Measurements from ENCODE around the gene CAPN2.

CAPN2 gene

DNA sequence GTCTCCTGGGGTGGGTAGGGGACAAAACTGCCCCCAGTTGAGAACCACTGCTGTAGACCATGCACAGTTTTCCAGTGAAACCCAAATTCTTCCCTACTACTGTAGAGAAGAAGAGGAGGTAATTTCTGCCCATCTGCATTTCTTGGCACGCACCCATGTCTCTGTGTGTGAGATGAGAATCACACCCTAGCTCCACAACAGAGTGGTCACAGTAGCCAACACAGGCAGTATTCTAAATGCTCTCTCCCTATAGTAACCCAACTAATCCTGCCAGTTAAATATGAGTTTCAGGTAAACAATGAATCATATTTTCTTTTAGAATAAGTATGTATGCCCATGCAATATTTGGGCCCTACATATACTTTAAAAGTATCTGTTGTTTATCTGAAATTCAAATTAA lies 1.2 kb upstream of the CAPN2 start:
- H3F3A ChIP-seq (ENCODE audit: insufficient read depth) = no peaks in the 10 kb centered on the region
- H3K27ac ChIP-seq (ENCODE audit: low read depth, low read length) = no peak overlapping the region
- H3K4me2 ChIP-seq (ENCODE audit: low read depth, low read length, poor library complexity, severe bottlenecking) = no peak overlapping the region

DNA sequence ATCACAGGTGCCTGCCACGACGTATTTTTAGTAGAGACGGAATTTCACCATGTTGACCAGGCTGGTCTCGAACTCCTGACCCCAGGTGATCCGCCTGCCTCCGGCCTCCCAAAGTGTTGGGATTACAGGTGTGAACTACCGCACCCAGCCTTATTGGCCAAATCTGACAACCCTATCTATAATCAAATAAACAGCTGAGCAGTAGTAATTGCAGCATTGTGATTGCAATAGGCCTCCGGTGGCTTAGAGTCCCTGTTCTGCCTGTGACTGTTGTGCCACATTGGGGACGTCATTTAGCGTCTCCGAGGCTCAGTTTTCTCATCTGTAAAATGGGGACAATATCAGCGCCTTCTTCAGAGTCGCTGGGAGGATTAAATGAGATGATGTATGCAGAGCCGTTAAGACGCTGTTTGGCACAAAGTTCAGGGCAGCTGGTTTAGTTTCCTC lies 569 bp upstream of the CAPN2 start:
- H3K4me3 ChIP-seq (ENCODE audit: insufficient read depth, low read length, poor library complexity, severe bottlenecking) = no peak overlapping the region
- no peaks in the 10 kb centered on the region for H3K9me2 ChIP-seq (replicated peaks; ENCODE audit: insufficient read depth, low read length)
- H3K9me3 ChIP-seq (ENCODE audit: insufficient read depth, low read length) = no peaks in the 10 kb centered on the region
- no peaks in the 10 kb centered on the region for H3K27me3 ChIP-seq (ENCODE audit: low read length)
- H3F3A ChIP-seq (ENCODE audit: insufficient read depth) = no peaks in the 10 kb centered on the region
- no peak overlapping the region for H3K27ac ChIP-seq (ENCODE audit: low read depth, low read length)
- no peak overlapping the region for H2AFZ ChIP-seq (ENCODE audit: low read depth, low read length, severe bottlenecking)
- H3K4me2 ChIP-seq (ENCODE audit: low read depth, low read length, poor library complexity, severe bottlenecking) = no peak overlapping the region
- no peak overlapping the region for H3K9ac ChIP-seq (ENCODE audit: low read length)
- TF ChIP-seq EZH2phosphoT487 (conservative IDR thresholded peaks at IDR 0.05; ENCODE audit: low read length) = no peak
- TF ChIP-seq, protein P1, sequence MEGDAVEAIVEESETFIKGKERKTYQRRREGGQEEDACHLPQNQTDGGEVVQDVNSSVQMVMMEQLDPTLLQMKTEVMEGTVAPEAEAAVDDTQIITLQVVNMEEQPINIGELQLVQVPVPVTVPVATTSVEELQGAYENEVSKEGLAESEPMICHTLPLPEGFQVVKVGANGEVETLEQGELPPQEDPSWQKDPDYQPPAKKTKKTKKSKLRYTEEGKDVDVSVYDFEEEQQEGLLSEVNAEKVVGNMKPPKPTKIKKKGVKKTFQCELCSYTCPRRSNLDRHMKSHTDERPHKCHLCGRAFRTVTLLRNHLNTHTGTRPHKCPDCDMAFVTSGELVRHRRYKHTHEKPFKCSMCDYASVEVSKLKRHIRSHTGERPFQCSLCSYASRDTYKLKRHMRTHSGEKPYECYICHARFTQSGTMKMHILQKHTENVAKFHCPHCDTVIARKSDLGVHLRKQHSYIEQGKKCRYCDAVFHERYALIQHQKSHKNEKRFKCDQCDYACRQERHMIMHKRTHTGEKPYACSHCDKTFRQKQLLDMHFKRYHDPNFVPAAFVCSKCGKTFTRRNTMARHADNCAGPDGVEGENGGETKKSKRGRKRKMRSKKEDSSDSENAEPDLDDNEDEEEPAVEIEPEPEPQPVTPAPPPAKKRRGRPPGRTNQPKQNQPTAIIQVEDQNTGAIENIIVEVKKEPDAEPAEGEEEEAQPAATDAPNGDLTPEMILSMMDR (IDR thresholded peaks at IDR 0.05; ENCODE audit: insufficient read depth, low read length, poor library complexity, severe bottlenecking) = no peak
- H4K20me1 ChIP-seq (ENCODE audit: low read depth, low read length) = no peaks in the 10 kb centered on the region
- no peaks in the 10 kb centered on the region for H3K79me2 ChIP-seq (ENCODE audit: insufficient read depth, low read length)
- H3K36me3 ChIP-seq (ENCODE audit: low read length) = no peaks in the 10 kb centered on the region

More for the DNA sequence above, 1.2 kb upstream of the CAPN2 start:
- Histone ChIP-seq H3K4me3 (ENCODE audit: insufficient read depth, low read length, poor library complexity, severe bottlenecking) (no peak overlapping the region), H4K20me1 (ENCODE audit: low read depth, low read length) (no peaks in the 10 kb centered on the region), H3K9me2 (replicated peaks; ENCODE audit: insufficient read depth, low read length) (no peaks in the 10 kb centered on the region), H2AFZ (ENCODE audit: low read depth, low read length, severe bottlenecking) (no peak overlapping the region), H3K79me2 (ENCODE audit: insufficient read depth, low read length) (no peaks in the 10 kb centered on the region), H3K27me3 (ENCODE audit: low read length) (no peaks in the 10 kb centered on the region), H3K36me3 (ENCODE audit: low read length) (no peaks in the 10 kb centered on the region), H3K9ac (ENCODE audit: low read length) (no peak overlapping the region), H3K9me3 (ENCODE audit: insufficient read depth, low read length) (no peaks in the 10 kb centered on the region)
- TF ChIP-seq EZH2phosphoT487 (conservative IDR thresholded peaks at IDR 0.05; ENCODE audit: low read length) = no peak
- TF ChIP-seq, protein P1 (IDR thresholded peaks at IDR 0.05; ENCODE audit: insufficient read depth, low read length, poor library complexity, severe bottlenecking) = no peak

DNA sequence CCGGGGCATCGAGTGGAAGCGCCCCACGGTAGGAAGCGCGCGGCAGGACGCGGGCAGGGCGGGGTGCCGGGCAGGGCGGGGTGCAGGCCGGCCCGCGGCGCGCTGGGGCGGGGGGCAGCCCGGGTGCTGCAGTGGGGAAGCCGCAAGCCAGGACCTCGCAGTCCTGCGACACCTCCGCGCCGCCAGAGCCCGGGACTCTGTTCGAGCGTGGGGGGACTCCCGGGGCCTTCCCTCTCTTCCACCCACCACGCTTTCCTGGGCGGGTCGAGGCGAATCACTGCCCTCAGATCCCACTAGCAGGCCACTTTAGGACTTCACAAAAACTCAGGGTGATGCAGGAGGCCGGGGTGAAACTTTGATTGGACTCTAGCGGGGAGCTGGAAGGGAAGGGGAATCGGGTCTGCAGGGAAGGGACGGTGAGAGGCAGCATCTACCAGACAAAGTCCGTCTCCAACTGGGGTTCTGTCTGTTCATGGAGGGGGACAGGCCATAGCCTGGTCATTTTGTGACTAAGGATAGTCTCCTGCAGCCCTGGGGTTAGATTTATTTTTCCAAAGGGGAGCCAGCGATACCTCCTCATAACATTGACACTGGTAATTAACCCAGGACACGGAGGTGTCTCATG lies 623 bp downstream of the CAPN2 start:
- H3K79me2 ChIP-seq (ENCODE audit: insufficient read depth, low read length) = no peaks in the 10 kb centered on the region
- no peak overlapping the region for H3K27ac ChIP-seq (ENCODE audit: low read depth, low read length)
- H3F3A ChIP-seq (ENCODE audit: insufficient read depth) = no peaks in the 10 kb centered on the region

More for the DNA sequence above, 623 bp downstream of the CAPN2 start:
- Histone ChIP-seq H3K9ac (ENCODE audit: low read length) (no peak overlapping the region), H3K36me3 (ENCODE audit: low read length) (no peaks in the 10 kb centered on the region), H3K4me3 (ENCODE audit: insufficient read depth, low read length, poor library complexity, severe bottlenecking) (no peak overlapping the region), H3K9me2 (replicated peaks; ENCODE audit: insufficient read depth, low read length) (no peaks in the 10 kb centered on the region), H4K20me1 (ENCODE audit: low read depth, low read length) (no peaks in the 10 kb centered on the region), H2AFZ (ENCODE audit: low read depth, low read length, severe bottlenecking) (no peak overlapping the region), H3K9me3 (ENCODE audit: insufficient read depth, low read length) (no peaks in the 10 kb centered on the region), H3K27me3 (ENCODE audit: low read length) (no peaks in the 10 kb centered on the region), H3K4me2 (ENCODE audit: low read depth, low read length, poor library complexity, severe bottlenecking) (no peak overlapping the region)
- TF ChIP-seq, protein P1 (IDR thresholded peaks at IDR 0.05; ENCODE audit: insufficient read depth, low read length, poor library complexity, severe bottlenecking) = no peak
- TF ChIP-seq EZH2phosphoT487 (conservative IDR thresholded peaks at IDR 0.05; ENCODE audit: low read length) = no peak

Data from SU-DHL-6 (cell line).